ELF-1 (cell line): Measurements from ENCODE around the gene HTN3.
"Not testable (repeated sequence)": the region's sequence is repeated elsewhere in the genome, so short reads cannot be mapped to it uniquely, and the experiment has no call there.

Experiments
- DNase-seq: peaks from one replicate; pipeline ENCODE4 v3.0.0-alpha.2; 2016; ENCODE audit warnings: low read depth, low spot score

Gene HTN3

DNA sequence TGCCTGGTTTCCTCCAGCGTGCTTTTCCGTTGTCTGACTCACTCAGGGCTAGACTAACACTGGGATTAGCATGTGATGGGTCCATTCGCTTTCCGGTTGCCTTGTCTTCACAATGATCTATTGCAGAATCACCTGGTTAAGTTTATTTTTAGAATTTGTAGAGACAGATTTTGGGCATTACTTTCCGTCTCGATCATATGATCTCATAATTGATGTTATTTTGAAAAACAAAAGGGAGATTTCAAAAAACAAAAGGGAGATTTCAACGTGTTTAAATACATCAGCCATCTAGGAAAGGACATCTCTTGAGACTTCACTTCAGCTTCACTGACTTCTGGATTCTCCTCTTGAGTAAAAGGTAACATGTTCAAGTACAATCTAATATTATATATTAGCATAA lies at the start of gene HTN3:
TSS of gene HTN3 (plus strand) at position 301 of the 400 bp plus-strand sequence. CDS start 2,282 bp downstream, outside the sequence.
- not testable (repeated sequence) for DNase-seq

DNA sequence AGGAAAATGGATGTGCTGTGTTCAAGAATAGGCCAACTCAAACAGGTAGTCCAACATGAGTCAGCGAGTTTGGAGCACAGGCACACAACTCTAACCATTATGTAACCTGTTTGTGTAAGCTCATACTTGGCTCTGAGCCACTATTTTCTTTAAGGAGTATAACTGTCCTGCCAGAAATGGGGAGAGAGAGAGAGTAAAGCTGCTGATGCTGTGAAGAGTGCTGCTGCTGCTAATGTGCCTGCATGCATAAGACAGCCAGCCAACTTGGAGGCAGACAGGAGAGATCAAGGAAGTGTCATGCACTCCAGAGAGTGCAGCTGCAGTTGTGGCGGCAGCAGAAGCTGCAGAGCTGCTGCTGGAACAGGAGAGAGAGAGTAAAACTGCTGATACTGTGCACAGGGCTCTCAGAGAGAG lies 44.2 kb upstream of the HTN3 start:
- DNase-seq: no peak

DNA sequence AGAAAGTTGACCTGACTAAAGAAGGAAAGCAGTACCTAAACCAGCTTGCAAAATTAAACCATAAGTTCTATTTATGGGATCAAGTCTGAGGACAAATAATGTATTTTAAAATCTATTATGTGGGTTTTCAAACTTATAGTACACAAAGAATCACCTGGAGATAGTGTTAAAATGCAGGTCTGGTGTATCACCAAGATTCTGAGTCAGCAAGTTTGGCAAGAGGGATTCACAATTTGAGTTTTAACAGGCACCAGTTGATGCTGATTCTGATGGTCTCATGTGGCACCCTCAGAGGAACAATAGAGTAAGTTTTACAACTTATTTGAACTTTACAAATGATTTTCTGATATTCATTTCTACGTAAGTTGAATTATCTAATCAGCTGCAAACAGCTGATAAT lies 41.6 kb upstream of the HTN3 start:
- DNase-seq: no peak

DNA sequence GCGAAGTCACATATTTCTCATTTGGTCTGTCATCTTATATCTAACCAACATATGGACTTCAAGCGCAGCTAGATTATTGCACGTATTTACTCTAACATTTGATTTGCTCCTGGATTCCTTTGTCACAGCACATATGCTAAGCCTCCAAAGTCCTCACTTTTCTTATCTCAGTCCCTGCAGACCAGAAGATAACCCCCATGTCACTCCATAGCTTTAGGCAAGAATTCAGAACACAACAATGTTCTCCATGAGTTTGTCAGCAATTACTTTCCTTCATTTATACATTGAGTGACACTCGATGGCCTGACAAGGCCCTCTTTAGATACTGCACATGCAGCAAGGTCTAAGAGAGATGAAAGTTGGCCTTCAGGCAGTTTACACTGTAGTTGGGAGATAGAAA lies 37.2 kb upstream of the HTN3 start:
- DNase-seq: no peak

DNA sequence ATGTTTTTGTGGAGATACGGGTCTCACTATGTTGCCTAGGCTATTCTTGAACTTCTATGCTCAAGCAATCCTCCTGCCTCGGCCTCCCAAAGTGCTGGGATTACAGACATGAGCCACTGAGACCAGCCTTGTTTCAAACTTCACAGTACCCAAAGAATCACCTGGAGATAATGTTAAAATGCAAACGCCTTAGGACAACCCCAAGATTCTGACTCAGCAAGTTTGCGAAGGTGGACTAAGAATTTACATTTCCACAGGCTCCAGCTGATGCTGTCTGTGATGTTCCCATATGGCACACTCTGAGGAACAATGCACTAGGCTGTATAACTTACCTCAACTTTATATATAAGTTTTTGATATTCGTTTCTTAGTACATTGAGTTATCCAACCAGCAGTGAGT lies 33.5 kb upstream of the HTN3 start:
- DNase-seq: no peak

DNA sequence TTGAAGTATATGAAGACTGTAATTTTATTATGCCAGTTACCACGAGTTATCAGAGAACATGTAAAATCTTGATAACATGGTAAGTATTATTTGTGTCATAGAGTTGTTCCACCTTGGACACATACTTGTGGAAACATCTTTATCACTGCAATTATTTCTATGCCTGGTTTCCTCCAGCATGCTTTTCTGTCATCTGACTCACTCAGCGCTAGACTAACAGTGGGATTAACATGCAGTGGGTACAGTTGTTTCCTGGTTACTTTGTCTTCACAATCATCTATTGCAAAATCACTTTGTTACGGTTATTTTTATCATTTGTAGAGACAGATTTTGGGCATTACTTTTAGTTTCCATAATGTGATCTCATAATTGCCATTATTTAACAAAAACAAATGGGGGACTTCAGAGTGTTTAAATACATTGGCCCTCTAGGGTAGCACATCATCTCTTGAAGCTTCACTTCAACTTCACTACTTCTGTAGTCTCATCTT lies 32.7 kb upstream of the HTN3 start, which contains the start of gene STATH:
TSS of gene STATH (plus strand) at position 441 of the 491 bp plus-strand sequence. CDS start 2,472 bp downstream, outside the sequence.
- no peak for DNase-seq

DNA sequence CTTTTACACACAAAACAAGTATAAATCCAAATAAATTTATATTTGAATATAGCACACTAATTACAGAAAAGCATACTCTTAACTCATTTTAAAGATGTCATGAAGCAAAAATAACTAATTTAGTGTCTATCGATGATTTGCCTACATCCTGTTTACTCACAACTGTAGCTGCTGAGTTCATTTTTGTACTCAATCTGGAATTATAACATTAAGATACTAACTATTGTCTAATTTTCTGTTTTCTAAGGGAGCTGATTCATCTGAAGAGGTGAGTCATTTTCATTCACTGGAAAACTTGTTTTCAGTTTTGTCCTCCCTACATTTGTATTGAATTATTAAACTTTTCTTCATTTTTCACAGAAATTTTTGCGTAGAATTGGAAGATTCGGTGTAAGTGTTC lies 28.8 kb upstream of the HTN3 start:
- no peak for DNase-seq

DNA sequence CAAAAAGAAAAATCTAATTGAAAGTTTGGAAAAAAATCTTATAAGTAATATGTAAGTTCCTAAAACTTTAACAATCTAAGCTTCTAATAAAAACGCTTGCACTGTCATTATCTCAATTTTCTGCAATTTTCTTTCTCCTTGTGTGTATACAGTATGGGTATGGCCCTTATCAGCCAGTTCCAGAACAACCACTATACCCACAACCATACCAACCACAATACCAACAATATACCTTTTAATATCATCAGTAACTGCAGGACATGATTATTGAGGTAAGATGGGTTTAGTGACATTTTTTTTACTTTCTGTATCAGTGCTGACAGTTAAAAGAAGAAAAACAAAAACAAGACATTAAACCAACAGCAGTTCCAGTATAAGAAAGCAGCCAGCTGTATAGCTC lies 27.5 kb upstream of the HTN3 start:
- no peak for DNase-seq

DNA sequence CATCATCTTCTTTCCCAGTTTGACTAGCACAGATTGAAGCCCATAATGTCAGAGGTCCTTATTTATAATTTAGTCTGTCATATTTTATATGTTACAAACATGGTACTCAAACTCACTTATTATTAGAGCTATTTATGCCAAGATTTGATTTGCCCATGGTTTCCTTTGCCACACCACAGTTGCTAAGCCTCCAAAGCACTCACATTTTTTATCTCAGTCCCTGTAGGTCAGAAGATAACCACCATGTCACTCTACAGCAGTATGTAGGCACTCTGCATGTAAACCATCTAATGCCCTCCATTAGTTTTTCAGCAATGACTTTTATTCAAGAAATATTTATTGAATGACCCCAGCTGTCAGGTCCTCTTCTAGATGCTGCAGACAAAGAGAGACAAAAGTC lies 25.8 kb upstream of the HTN3 start:
- DNase-seq: no peak

DNA sequence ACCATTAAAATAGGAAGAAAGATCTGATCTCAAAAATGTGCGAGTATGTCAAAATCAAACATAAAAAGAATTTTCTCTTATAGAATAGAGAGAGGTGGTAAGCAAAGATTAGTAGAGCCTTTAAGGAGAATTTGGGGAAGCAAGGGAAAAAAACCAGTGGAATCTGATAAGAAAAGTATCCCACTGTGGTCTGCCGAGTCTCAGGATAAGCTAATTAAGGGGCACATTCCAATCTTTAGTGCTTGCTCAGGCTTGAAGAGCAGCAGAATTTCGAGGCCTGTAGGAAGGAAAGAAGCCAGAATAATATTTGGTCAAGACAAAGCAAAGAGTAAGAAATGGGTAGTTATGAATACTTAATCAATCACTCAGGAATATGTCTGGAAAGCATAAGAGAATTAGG lies 19.5 kb upstream of the HTN3 start:
- DNase-seq: no peak

DNA sequence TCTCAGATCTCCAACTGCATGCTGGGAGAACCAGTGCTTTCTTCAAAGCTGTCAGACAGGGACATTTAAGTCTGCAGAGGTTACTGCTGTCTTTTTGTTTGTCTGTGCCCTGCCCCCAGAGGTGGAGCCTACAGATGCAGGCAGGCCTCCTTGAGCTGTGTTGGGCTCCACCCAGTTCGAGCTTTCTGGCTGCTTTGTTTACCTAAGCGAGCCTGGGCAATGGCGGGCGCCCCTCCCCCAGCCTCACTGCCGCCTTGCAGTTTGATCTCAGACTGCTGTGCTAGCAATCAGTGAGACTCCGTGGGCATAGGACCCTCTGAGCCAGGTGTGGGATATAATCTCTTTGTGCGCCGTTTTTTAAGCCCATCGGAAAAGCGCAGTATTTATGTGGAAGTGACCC lies 9.3 kb upstream of the HTN3 start:
- DNase-seq: peak; percentile 8

DNA sequence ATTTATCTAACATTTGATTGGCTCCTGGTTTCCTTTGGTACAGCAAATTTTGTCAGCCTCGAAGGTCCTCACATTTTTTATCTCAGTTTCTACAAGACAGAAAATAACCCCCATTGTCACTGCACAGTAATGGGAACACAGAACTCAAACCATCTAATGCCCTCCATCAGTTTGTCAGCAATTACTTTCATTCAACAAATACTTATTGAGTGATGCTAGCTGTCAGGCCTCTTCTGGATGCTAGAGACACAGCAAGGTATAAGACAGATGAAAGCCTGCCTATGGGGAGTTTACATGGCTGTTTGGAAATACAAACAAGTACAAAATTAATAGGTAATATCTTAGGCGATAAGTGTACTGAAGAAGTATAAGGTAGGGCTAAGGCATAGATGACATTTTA lies 5.0 kb upstream of the HTN3 start:
- DNase-seq: no peak

DNA sequence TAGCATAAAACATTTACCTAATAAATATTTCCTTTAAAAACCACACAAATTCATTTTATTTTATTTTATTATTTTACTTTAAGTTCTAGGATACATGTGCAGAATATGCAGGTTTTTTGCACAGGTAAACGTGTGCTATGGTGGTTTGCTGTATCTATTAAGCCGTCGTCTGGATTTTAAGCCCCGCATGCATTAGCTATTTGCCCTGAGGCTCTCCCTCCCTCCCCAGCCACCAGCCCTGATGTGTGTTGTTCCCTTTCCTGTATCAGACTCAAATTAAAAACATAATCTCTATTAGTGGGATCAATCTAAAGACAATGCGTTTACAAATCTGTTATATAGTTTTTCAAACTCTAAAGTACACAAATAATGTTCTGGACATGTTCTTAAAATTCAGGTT lies 1.2 kb upstream of the HTN3 start:
- DNase-seq: no peak

DNA sequence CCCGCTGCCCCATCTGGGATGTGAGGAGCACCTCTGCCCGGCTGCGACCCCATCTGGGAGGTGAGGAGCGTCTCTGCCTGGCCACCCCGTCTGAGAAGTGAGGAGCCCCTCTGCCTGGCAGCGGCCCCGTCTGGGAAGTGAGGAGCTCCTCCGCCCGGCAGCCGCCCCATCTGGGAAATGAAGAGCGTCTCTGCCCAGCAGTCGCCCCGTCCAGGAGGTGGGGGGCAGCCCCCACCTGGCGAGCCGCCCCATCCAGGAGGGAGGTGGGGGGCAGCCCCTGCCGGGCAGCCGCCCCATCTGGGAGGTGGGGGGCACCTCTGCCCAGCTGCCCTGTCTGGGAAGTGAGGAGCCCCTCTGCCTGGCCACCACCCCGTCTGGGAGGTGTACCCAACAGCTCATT lies 9.3 kb downstream of the HTN3 start:
- DNase-seq: not testable (repeated sequence)

DNA sequence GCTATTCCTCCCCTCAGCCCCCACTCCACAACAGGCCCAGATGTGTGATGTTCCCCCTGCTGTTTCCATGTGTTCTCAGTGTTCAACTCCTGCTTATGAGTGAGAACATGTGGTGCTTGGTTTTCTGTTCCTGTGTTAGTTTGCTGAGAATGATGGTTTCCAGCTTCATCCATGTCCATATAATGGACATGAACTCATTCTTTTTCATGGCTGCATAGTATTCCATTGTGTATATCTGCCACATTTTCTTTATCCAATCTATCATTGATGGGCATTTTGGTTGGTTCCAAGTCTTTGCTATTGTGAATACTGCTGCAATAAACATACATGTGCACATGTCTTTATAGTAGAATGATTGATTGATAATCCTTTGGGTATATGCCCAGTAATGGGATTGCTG lies 11.7 kb downstream of the HTN3 start:
- not testable (repeated sequence) for DNase-seq

DNA sequence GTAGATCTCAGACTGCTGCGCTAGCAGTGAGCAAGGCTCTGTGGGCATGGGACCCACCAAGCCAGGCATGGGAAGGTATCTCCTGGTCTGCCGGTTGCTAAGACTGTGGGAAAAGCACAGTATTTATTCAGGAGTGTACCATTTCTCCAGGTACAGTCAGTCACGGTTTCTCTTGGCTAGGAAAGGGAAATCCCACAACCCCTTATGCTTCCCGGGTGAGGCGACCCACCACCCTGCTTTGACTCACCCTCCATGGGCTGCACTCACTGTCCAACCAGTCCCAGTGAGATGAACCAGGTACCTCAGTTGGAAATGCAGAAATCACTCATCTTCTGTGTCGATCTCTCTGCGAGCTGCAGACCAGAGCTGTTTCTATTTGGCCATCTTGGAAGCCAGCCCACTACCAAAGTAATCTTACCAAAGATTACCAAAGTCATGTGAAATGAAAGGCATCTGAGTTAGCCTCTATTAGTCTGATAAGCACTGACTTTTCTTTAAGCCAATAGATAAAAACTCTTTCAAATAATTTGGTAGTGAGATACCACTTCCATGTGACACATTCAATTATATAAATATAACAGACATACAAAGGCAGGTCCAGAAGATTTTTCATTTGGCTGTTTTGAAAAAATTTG lies 13.5 kb downstream of the HTN3 start:
- no peak for DNase-seq

DNA sequence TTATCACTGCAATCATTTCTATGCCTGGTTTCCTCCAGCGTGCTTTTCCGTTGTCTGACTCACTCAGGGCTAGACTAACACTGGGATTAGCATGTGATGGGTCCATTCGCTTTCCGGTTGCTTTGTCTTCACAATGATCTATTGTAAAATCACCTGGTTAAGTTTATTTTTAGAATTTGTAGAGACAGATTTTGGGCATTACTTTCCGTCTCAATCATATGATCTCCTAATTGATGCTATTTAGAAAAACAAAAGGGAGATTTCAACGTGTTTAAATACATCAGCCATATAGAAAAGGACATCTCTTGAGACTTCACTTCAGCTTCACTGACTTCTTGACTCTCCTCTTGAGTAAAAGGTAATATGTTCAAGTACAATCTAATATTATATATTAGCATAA lies 21.9 kb downstream of the HTN3 start, which contains the start of gene HTN1:
TSS of gene HTN1 (plus strand) at position 301 of the 400 bp plus-strand sequence. CDS start 2,639 bp downstream, outside the sequence.
- not testable (repeated sequence) for DNase-seq

DNA sequence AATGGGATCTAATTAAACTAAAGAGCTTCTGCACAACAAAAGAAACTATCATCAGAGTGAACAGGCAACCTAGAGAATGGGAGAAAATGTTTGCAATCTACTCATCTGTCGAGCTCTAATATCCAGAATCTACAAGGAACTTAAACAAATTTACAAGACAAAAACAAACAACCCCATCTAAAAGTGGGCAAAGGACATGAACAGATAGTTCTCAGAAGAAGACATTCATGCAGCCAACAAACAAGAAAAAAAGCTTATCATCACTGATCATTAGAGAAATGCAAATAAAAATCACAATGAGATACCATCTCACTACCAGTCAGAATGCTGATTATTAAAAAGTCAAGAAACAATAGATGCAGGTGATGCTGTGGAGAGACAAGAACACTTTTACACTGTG lies 28.3 kb downstream of the HTN3 start:
- not testable (repeated sequence) for DNase-seq

DNA sequence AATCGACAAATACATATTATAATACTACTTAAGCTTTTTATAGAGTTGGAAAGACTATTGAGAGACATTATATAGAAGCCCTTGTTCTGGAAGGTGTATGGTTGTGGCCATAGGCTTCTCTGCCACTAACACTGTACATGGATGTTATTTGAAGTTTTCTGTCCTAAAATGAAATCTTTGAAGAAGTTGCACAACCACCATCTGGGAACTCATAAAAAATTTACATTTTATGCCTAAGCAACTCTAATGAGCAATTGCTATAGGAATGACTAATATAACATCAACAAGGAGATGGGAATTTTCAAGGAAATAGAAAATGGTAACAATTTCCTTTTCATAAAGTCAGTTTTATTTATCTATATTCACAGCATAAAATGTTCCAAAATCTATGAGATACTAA lies 29.4 kb downstream of the HTN3 start:
- DNase-seq: no peak

DNA sequence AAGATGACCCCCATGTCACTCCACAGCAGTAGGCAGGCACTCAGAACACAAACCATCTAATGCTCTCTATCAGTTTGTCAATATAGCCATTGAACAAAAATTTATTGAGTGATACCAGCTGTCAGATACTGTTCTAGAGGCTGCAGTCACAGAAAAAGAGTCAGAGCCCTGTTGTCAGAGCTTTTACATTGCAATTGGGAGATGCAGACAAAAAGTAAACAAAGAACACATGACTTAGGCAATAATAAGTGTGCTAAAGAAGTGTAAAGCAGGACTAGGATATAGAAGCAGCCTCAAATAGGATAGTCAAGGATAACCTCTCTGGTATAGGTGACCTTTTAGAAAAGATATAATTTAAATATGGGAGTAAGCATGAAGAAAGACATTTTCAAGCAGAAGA lies 30.9 kb downstream of the HTN3 start:
- DNase-seq: no peak

DNA sequence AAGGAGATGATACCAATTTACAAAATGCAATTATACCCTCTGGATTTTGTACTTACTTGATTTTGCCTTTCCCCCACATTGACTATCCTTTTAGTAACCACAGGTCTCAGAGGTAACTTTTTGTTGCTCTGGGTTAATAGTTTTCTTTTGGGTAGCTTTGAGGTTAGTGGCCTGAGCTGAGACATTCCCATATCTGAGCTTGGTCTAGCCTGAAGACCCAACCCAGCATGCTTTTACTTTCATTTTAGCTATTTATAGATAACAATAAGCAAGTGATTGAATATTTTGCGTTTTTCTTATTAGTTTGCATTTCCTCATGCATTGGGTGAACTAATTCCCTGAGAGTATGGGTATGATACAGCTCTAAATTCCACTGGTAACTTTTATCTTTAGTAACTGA lies 33.7 kb downstream of the HTN3 start:
- no peak for DNase-seq

DNA sequence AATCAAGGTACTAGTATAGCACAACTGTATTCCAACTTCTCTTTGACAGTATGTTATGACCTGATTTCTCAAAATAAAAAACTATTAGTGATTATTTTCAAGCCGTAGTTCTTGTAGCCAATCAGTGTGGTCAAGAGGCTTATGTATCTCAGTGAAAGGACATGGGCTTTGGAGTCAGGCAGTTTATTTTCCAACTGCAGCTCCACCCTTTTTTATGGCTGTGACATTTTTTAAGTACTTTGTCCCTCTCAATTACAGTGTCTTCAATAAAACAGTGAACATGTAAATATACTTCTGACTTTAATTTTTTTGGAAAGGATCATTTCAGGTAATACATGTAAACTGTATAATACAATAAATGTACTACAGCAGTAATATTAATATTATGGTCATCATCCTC lies 51.9 kb downstream of the HTN3 start:
- DNase-seq: no peak
